Parathyroid adenoma (tissue), 2 donors: ENCODE data around the gene OR2T12.
"Not testable (repeated sequence)": the region's sequence is repeated elsewhere in the genome, so short reads cannot be mapped to it uniquely, and the experiment has no call there.

Experiments
- H2AFZ ChIP-seq: fragments of 300-600 bp; sonication (generic); one replicate; pipeline ENCODE4 v1.7.0; 2017; ENCODE audit warnings: antibody characterized with exemption, mild to moderate bottlenecking
- H3K27ac ChIP-seq: fragments of 300-600 bp; sonication (generic); one replicate; pipeline ENCODE4 v1.7.0; 2017
- H3K27me3 ChIP-seq: fragments of 300-600 bp; sonication (generic); one replicate; pipeline ENCODE4 v1.7.0; 2017; ENCODE audit warnings: low read length; ENCODE audit not compliant: control insufficient read depth, insufficient read depth
- H3K36me3 ChIP-seq: fragments of 300-600 bp; sonication (generic); one replicate; pipeline ENCODE4 v1.7.0; 2017; ENCODE audit warnings: low read length; ENCODE audit not compliant: control insufficient read depth, insufficient read depth
- H3K4me1 ChIP-seq: fragments of 300-600 bp; sonication (generic); one replicate; pipeline ENCODE4 v1.7.0; 2017; ENCODE audit warnings: control low read depth
- H3K4me2 ChIP-seq: fragments of 300-600 bp; sonication (generic); one replicate; pipeline ENCODE4 v1.7.0; 2017; ENCODE audit warnings: low read length
- H3K4me3 ChIP-seq: fragments of 300-600 bp; sonication (generic); one replicate; pipeline ENCODE4 v1.7.0; 2017; ENCODE audit warnings: low read depth, low read length
- H3K79me2 ChIP-seq: fragments of 300-600 bp; sonication (generic); one replicate; pipeline ENCODE4 v1.7.0; 2017; ENCODE audit warnings: control low read depth
- H3K9ac ChIP-seq: fragments of 300-600 bp; sonication (generic); one replicate; pipeline ENCODE4 v1.7.0; 2017; ENCODE audit warnings: mild to moderate bottlenecking
- H3K9me3 ChIP-seq: fragments of 300-600 bp; sonication (generic); one replicate; pipeline ENCODE4 v1.7.0; 2017; ENCODE audit warnings: low read length; ENCODE audit not compliant: control insufficient read depth
- CTCF ChIP-seq: fragments of 300-600 bp; sonication (generic); IDR thresholded peaks from one replicate; pipeline ENCODE4 v1.7.0; 2017; ENCODE audit warnings: antibody characterized with exemption, mild to moderate bottlenecking
- donor health status: primary hyperparathyroidism.

Gene OR2T12

GRCh38 chr1:248268178-248268577 lies 35.0 kb downstream of the OR2T12 start:
- no peaks in the 10 kb centered on the region for H3K79me2 ChIP-seq
- H3K4me3 ChIP-seq = no peak overlapping the region
- no peaks in the 10 kb centered on the region for H3K36me3 ChIP-seq
- no peak overlapping the region for H2AFZ ChIP-seq
- H3K4me1 ChIP-seq = no peaks in the 10 kb centered on the region
- no peak overlapping the region for H3K4me2 ChIP-seq
- H3K9ac ChIP-seq = no peak overlapping the region
- no peaks in the 10 kb centered on the region for H3K27me3 ChIP-seq
- H3K9me3 ChIP-seq = no peaks in the 10 kb centered on the region
- no peak for TF ChIP-seq CTCF
- no peak overlapping the region for H3K27ac ChIP-seq

DNA sequence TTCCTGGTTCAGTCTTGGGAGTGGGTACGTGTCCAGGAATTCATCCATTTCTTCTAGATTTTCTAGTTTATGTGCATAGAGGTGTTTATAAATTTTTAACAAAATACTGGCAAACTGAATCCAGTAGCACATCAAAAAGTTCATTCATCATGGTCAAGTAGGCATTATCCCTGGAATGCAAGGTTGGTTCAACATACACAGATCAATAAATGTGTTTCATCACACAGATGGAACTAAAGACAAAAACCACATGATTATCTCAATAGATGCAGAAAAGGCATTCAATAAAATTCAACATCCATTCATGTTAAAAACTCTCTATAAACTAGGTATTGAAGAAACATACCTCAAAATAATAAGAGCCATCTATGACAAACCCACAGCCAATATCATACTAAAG lies 43.9 kb downstream of the OR2T12 start:
- H2AFZ ChIP-seq, H3K9ac ChIP-seq, H3K4me2 ChIP-seq, H3K9me3 ChIP-seq, H3K4me1 ChIP-seq, H3K4me3 ChIP-seq, H3K27me3 ChIP-seq, H3K79me2 ChIP-seq, H3K36me3 ChIP-seq, H3K27ac ChIP-seq: not testable (repeated sequence)

GRCh38 chr1:248243204-248243603 lies 60.0 kb downstream of the OR2T12 start:
- Histone ChIP-seq H3K9me3 (no peaks in the 10 kb centered on the region), H3K9ac (no peak overlapping the region), H2AFZ (no peak overlapping the region), H3K36me3 (no peaks in the 10 kb centered on the region), H3K4me2 (no peak overlapping the region), H3K27me3 (no peaks in the 10 kb centered on the region), H3K4me3 (no peak overlapping the region), H3K27ac (no peak overlapping the region), H3K79me2 (no peaks in the 10 kb centered on the region), H3K4me1 (no peaks in the 10 kb centered on the region)
- TF ChIP-seq CTCF = no peak
